ENCODE data around the gene ADGRL3.

The ADGRL3 gene

GRCh38 chr4:61511716-61512488 lies 311.8 kb downstream of the ADGRL3 start:
- intact Hi-C loops (cut with DNase I): no loop called here
- no peak for DNase-seq

GRCh38 chr4:61514991-61515390 lies 314.9 kb downstream of the ADGRL3 start:
- intact Hi-C loops (cut with DNase I): no loop called here
- no peak for DNase-seq

DNA sequence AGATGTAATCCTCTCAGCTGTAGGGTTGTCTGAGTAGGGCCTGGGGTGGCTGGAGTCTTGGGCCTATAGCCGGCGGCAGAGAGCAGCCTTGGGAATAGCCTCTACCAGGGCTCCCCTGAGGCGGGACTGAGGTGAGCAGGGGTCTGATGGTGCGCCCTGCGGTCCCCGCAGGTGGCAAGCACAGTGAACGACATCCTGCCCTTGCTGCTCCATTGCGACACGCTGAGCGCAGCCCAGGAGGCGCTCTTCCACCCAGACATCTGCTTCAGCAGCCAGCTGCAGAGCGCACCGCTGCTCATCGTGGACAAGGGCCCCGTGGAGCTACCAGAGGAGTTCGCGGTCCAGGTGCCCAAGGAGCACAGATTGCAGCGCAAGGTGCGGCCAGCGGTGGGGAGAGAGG lies 317.0 kb downstream of the ADGRL3 start:
- intact Hi-C loops (cut with DNase I): no loop called here
- no peak for DNase-seq

DNA sequence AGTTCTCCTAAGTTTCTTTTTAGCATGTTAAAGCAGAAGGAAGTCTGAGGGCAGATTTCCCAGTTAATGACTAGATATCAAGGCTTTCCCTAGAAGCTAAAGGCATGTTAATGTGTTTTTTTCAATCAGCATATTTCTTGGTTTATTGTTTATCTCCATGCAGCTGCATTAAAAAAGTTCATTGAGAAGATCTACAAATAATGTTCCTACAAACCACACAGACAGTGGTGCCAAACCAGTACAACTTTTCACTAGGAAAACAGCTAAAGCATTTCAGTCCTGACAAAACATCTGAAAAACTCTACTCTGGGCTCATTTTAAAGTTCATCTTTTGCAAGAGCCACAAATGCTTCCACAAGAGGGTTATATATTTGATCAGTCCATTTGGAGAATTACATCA lies 320.0 kb downstream of the ADGRL3 start:
- intact Hi-C loops (cut with DNase I): no loop called here
- DNase-seq: no peak

- no peak for DNase-seq
- intact Hi-C loops (cut with DNase I): no loop called here
Measured at GRCh38 chr4:61520681-61521160, 320.6 kb downstream of the ADGRL3 start.

DNA sequence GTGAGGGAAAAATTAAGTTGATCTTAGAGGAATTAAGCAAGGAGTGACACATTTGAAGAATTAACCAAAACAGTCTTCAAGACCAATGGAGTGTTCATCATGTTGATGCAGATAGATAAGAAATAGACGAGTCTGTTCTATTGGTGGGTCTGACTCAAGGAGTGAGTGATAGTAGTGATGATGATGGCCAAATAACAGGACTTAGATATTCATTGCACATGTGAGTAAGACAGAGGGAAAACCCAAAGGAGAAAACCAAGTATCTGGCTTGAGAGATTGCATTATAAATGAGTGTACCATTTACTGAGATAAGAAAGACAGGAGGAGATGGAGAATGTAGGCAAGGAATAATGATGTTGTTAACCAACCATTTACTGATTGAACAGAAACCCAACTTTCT lies 321.3 kb downstream of the ADGRL3 start:
- no peak for DNase-seq
- intact Hi-C loops (cut with DNase I): no loop called here

DNA sequence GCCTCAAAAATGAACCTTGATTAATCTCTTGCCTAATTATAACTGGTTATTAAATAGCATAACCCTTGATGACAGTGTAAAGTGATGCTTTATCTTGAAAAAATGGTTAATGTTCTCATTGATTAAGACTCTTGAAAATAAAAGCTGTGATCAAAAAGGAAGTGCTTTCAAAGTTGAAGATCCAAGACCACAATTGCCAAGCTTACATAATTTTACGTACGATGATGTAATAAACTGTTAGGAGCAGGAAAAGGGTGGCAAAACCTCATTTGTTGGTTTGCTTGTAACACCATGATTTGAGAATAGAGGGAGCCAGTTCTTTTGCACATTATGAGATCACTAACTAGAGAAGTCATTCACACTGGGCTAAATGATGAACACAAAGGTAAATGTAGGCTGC lies 322.2 kb downstream of the ADGRL3 start:
- intact Hi-C loops (cut with DNase I): no loop called here
- no peak for DNase-seq

DNA sequence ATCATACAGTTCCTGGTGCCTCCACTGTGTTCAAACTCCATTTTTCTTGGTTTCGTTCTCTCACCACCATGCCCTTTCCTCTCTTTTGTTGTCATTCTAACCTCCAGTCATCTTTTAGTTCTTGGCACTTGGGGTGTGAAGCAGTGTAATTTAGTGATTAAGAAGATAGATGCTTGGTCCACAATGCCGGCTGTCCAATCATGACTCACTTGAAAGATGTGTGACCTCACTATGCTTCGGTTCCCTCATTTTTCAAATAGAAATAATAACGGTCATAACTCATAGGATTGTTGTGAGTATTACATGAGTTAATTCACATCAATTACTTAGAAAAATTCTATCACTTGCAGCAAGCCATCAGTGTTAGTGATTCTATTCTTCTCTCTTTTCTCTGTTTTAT lies 327.8 kb downstream of the ADGRL3 start:
- intact Hi-C loops (cut with DNase I): no loop called here
- DNase-seq: no peak

GRCh38 chr4:61528595-61528994 lies 328.5 kb downstream of the ADGRL3 start:
- intact Hi-C loops (cut with DNase I): no loop called here
- DNase-seq: no peak

DNA sequence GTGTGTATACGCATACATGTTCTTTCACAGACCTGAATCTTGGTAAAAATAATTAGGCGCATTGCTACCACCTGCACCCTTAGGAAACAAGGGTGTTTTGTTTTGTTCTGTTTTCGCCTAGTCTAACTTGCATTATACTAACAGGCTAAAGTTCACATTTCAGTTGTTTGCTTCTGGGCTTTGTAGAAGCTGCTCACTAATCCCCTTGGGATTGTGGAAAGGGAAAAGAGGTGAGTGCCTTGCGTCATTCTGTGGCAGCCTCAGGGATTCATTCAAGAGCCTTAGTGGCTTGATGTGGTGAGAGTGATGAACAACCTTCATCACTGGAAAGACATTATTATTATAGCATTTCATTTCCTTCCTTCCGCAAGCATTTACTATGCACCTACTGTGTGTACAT lies 331.1 kb downstream of the ADGRL3 start:
- intact Hi-C loops (cut with DNase I): no loop called here
- no peak for DNase-seq

GRCh38 chr4:61532336-61533000 lies 332.3 kb downstream of the ADGRL3 start:
- intact Hi-C loops (cut with DNase I): no loop called here

DNA sequence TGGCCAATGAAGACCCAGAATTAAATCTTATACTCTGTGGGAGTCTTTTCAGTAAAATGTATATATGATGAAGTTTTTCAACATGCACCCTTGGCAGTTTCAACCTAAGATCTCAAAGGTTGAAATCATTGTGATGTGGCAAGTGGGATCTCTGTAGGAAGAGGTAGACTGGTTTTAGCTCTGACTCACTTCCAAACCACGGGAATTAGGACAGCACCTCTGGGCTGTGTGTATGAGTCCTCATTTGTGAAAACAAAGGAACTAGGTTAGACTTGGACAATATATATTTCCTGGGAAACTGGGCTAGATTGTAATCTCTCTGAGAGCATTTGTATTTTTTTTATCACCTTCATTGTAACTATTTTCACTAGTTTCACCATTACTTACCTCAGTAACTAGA lies 333.0 kb downstream of the ADGRL3 start:
- no peak for DNase-seq
- intact Hi-C loops (cut with DNase I): no loop called here

More at GRCh38 chr4:61532336-61533000, 332.3 kb downstream of the ADGRL3 start:
- no peak for DNase-seq

- DNase-seq: no peak
- intact Hi-C loops (cut with DNase I): no loop called here
Measured at GRCh38 chr4:61540944-61541343, 340.8 kb downstream of the ADGRL3 start.

DNA sequence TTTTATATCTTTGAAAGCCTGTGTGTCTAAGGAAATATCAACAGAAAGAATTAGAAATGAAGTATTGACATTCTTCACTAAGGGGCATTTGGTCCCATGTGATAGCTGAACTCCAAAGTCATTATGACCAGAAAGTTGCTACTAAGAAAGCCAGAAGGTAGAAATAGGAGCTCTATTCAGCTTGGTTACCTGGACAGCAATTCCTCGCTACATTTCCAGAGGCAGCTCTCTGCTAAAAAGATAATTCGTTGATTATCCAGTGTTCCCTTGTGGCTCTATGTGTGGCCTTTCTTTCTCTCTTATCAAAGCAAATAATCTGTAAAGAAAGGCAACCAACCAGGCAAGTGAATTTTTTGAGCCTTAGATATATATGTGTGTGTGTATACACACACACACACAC lies 341.3 kb downstream of the ADGRL3 start:
- no peak for DNase-seq
- intact Hi-C loops (cut with DNase I): no loop called here

DNA sequence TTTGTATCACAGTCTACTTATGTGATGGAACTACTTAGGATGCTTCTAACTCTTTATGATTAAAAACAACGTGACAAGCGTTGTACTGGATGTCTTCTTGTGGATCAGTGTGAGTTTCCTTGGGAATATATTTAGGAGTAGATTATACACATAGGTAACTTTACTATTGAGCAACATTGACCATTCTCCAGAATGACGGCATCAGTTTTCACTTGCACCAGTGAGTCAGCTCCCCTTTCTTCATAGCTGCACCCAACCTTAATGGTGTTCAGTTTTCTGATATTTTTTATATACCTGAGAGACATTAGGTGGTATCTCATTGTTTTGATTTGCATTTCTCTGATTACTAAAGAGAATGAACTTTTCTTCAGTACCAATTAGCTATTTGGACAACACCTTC lies 343.9 kb downstream of the ADGRL3 start:
- intact Hi-C loops (cut with DNase I): no loop called here

GRCh38 chr4:61545902-61546480 lies 345.9 kb downstream of the ADGRL3 start:
- DNase-seq: no peak
- intact Hi-C loops (cut with DNase I): no loop called here

More for the DNA sequence above, 343.9 kb downstream of the ADGRL3 start:
- no peak for DNase-seq

GRCh38 chr4:61549336-61549735 lies 349.2 kb downstream of the ADGRL3 start:
- DNase-seq: no peak
- intact Hi-C loops (cut with DNase I): no loop called here

GRCh38 chr4:61553557-61554125 lies 353.5 kb downstream of the ADGRL3 start:
- intact Hi-C loops (cut with DNase I): no loop called here
- no peak for DNase-seq

- DNase-seq: no peak
- intact Hi-C loops (cut with DNase I): no loop called here
Measured at GRCh38 chr4:61555789-61556188, 355.7 kb downstream of the ADGRL3 start.

DNA sequence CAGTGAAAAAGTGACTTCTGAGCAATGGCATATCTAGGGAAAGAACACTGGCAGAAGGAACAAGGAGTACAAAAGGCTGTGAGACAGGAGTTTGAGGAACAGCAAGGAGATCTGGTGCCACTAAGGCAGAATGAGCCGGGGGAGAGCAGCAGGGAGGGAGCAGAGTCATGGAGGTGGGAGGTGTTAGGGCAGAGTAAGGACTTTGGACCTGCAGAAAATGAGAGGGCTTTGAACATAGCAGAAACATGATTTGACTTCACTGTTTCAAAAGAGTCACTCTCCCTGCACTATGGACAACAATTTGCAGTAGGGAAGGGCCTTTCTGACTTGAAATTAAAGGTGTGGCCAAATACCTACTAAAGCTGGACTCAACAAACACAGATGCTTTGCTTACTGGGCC lies 356.2 kb downstream of the ADGRL3 start:
- intact Hi-C loops (cut with DNase I): no loop called here
- no peak for DNase-seq
